ENCODE data around the gene GABRG3. TPM values are rescaled to one million over a fixed set of nuclear protein-coding genes. Genes with fewer than 3 reads are reported as not detected.
A peak's percentile ranks its signal among the peaks of the same experiment; 100 is the strongest.
"Not testable (repeated sequence)": the region's sequence is repeated elsewhere in the genome, so short reads cannot be mapped to it uniquely, and the experiment has no call there.

GABRG3 gene
- total RNA-seq, 1 donor from 2014 or later: not detected

DNA sequence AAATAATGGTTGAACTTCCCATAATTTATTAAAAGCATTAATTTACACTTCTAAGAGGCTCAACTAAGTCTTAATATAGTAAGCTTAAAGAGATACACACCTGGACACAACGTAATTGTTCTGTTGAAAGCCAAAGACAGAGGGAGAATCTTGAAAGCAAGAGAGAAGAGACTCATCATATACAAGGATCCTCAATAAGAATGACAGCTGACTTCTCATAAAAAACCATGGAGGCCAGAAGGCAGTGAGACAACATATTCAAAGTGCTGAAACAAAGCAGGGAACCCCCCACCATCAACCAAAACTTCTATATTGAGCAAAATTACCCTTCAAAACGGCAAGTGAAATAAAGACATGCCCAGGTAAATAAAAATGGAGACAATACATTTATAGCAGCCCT, 16.6 kb upstream of the GABRG3 start:
- Mint-ChIP-seq H3K9me3 (peaks cover 21% of the 10 kb centered on the region), H3K4me3 (ENCODE audit: low read depth) (no peak overlapping the region), H3K27me3 (ENCODE audit: low read depth) (no peaks in the 10 kb centered on the region), H3K36me3 (ENCODE audit: low read depth) (no peaks in the 10 kb centered on the region), H3K4me1 (ENCODE audit: low read depth) (no peaks in the 10 kb centered on the region), H3K27ac (no peak overlapping the region)
- intact Hi-C loops (cut with micrococcal nuclease): no loop called here
- no peak for DNase-seq (ENCODE audit: low spot score)

GRCh38 chr15:26967719-26968269, 3.2 kb upstream of the GABRG3 start:
- Mint-ChIP-seq H3K36me3 (ENCODE audit: low read depth) (no peaks in the 10 kb centered on the region), H3K4me1 (ENCODE audit: low read depth) (no peaks in the 10 kb centered on the region), H3K4me3 (ENCODE audit: low read depth) (no peak overlapping the region), H3K27ac (no peak overlapping the region), H3K9me3 (no peaks in the 10 kb centered on the region), H3K27me3 (ENCODE audit: low read depth) (no peaks in the 10 kb centered on the region)
- intact Hi-C loops (cut with micrococcal nuclease): no loop called here
- no peak for DNase-seq (ENCODE audit: low spot score)

DNA sequence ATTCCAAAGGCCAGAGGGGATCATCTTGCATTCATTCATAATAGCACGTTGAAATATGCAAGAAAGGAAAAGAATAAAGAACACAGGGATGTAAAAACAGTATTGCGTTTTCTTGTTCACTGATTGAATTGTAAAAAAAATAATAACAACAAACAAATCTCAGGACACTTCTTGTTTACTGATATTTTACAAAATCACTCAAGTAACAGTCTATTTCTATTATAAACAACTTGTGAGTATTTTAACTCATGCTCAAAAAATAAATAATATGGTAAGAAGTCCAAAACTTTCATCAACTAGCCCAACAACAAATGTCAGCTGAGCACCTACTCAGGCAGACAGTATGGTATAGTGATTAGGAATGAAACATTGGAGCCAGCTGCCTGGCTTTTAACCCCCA, 2.2 kb upstream of the GABRG3 start:
- no peak for DNase-seq (ENCODE audit: low spot score)
- no peak overlapping the region for H3K27ac Mint-ChIP-seq
- no peaks in the 10 kb centered on the region for H3K36me3 Mint-ChIP-seq (ENCODE audit: low read depth)
- no peak overlapping the region for H3K4me3 Mint-ChIP-seq (ENCODE audit: low read depth)
- no peaks in the 10 kb centered on the region for H3K27me3 Mint-ChIP-seq (ENCODE audit: low read depth)
- H3K4me1 Mint-ChIP-seq (ENCODE audit: low read depth): no peaks in the 10 kb centered on the region
- no peaks in the 10 kb centered on the region for H3K9me3 Mint-ChIP-seq
- intact Hi-C loops (cut with micrococcal nuclease): no loop called here

GRCh38 chr15:26971271-26972018, 464 bp downstream of the GABRG3 start:
- Mint-ChIP-seq H3K9me3 (no peaks in the 10 kb centered on the region), H3K4me1 (ENCODE audit: low read depth) (no peaks in the 10 kb centered on the region), H3K27me3 (ENCODE audit: low read depth) (no peaks in the 10 kb centered on the region), H3K4me3 (ENCODE audit: low read depth) (no peak overlapping the region), H3K36me3 (ENCODE audit: low read depth) (no peaks in the 10 kb centered on the region), H3K27ac (no peak overlapping the region)
- intact Hi-C loops (cut with micrococcal nuclease): no loop called here
- no peak for DNase-seq (ENCODE audit: low spot score)

DNA sequence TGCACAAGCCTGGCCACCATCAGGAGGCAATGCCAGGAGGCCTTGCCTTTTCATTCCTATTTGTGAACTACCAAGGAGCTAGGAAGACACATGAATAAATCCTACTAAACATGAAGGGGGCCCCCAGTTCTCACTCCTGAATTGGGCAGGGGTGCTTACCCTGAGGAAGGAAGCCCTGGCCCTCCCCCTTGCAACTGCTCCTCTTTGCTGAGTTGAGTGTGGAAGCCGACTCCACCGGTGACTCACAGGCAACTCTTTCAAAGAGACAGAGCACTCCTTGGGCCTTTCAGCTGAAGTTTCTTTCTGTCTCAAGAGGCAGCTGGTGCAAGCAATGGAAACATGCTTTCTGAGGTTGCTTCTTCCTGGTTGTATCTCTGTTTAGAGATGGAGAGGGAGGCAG, 1.7 kb downstream of the GABRG3 start:
- Mint-ChIP-seq H3K4me3 (ENCODE audit: low read depth) (no peak overlapping the region), H3K4me1 (ENCODE audit: low read depth) (no peaks in the 10 kb centered on the region), H3K27ac (no peak overlapping the region), H3K36me3 (ENCODE audit: low read depth) (no peaks in the 10 kb centered on the region), H3K27me3 (ENCODE audit: low read depth) (no peaks in the 10 kb centered on the region), H3K9me3 (no peaks in the 10 kb centered on the region)
- no peak for DNase-seq (ENCODE audit: low spot score)
- intact Hi-C loops (cut with micrococcal nuclease): no loop called here

DNA sequence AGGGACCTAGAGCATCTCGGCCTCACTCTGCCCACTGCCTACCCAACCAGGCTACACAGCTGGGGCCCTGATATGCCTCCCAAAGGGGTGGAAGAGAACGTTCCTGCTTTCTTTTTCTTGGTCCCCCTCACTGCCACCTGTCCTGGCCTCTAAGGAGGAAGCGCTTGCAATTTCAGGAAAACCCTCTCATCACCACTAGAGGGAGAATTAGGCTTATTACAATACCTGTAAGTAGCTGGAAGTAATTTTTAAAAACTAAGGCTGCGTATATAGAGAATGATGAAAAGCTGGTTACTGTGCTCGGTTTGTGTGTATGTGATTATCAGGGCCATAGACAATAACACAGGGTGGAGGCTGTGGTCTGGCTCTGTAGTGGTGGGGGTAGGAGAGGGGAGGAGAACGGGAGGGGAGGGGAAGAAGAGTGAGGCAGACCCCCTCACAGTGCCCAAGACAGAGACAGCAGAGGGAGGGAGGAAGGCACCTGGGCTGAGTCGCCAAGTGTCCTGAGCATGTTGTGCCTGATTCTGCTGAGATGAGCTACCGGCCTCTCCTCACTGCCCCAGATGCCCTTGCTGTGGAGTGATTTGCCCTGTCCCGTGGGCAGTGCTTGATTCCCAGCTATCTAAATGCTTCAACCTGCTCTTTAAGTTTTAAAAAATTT, 3.3 kb downstream of the GABRG3 start:
- no peak overlapping the region for H3K4me3 Mint-ChIP-seq (ENCODE audit: low read depth)
- no peak for DNase-seq (ENCODE audit: low spot score)
- no peaks in the 10 kb centered on the region for H3K4me1 Mint-ChIP-seq (ENCODE audit: low read depth)
- H3K27ac Mint-ChIP-seq: no peak overlapping the region
- no peaks in the 10 kb centered on the region for H3K9me3 Mint-ChIP-seq
- no peaks in the 10 kb centered on the region for H3K36me3 Mint-ChIP-seq (ENCODE audit: low read depth)
- intact Hi-C loops (cut with micrococcal nuclease): no loop called here
- H3K27me3 Mint-ChIP-seq (ENCODE audit: low read depth): no peaks in the 10 kb centered on the region

DNA sequence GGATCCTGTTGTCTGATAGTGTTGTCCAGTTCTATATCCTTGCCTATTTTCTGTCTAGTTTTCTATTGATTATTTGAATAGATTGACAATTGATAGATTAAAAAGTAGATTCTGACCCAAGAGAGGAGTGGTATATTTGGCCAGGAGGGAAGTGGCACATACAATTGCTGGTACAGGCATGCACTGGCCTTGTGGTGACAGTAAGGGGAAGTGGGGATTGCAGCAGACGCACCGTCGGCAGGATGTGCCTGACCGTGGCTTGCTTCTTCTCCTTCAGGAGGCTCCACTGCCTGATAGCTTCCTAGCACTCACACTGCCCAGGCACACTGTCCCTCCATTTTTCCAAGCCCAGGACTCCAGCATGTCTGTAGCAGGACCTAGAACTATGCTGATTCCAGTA, 10.5 kb downstream of the GABRG3 start:
- no peaks in the 10 kb centered on the region for H3K4me1 Mint-ChIP-seq (ENCODE audit: low read depth)
- no peak overlapping the region for H3K4me3 Mint-ChIP-seq (ENCODE audit: low read depth)
- H3K27ac Mint-ChIP-seq: no peak overlapping the region
- H3K27me3 Mint-ChIP-seq (ENCODE audit: low read depth): no peaks in the 10 kb centered on the region
- intact Hi-C loops (cut with micrococcal nuclease): no loop called here
- peaks cover 3% of the 10 kb centered on the region for H3K9me3 Mint-ChIP-seq
- no peak for DNase-seq (ENCODE audit: low spot score)
- H3K36me3 Mint-ChIP-seq (ENCODE audit: low read depth): no peaks in the 10 kb centered on the region

- H3K36me3 Mint-ChIP-seq (ENCODE audit: low read depth): no peaks in the 10 kb centered on the region
- H3K27me3 Mint-ChIP-seq (ENCODE audit: low read depth): no peaks in the 10 kb centered on the region
- no peak overlapping the region for H3K27ac Mint-ChIP-seq
- peaks cover 7% of the 10 kb centered on the region for H3K9me3 Mint-ChIP-seq
- no peak overlapping the region for H3K4me3 Mint-ChIP-seq (ENCODE audit: low read depth)
- DNase-seq (ENCODE audit: low spot score): no peak
- intact Hi-C loops (cut with micrococcal nuclease): no loop called here
- H3K4me1 Mint-ChIP-seq (ENCODE audit: low read depth): no peaks in the 10 kb centered on the region
Observed at GRCh38 chr15:26983822-26984221, 12.8 kb downstream of the GABRG3 start.

DNA sequence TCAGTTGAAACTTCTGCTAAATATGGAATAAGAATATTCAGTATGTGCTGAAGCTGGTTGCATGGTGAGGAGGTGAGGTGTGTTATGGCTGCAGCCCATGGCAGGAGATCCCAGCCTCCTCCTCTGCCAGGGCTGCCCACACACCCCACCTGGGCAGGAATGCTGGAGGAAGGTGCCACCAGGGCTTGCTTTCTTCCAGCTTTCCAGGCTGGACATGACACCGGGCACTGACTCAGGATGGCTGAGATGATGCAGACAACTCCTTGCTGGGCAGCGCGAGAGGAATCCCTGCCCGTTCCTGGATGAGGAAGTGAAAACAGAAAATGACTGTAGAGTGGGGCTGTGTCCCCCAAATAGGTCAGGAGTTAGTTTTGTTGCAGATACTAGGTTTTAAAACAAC, 14.1 kb downstream of the GABRG3 start:
- Mint-ChIP-seq H3K27me3 (ENCODE audit: low read depth) (no peaks in the 10 kb centered on the region), H3K27ac (no peak overlapping the region), H3K36me3 (ENCODE audit: low read depth) (no peaks in the 10 kb centered on the region), H3K9me3 (peaks cover 7% of the 10 kb centered on the region), H3K4me3 (ENCODE audit: low read depth) (no peak overlapping the region), H3K4me1 (ENCODE audit: low read depth) (no peaks in the 10 kb centered on the region)
- DNase-seq (ENCODE audit: low spot score): no peak
- intact Hi-C loops (cut with micrococcal nuclease): no loop called here

DNA sequence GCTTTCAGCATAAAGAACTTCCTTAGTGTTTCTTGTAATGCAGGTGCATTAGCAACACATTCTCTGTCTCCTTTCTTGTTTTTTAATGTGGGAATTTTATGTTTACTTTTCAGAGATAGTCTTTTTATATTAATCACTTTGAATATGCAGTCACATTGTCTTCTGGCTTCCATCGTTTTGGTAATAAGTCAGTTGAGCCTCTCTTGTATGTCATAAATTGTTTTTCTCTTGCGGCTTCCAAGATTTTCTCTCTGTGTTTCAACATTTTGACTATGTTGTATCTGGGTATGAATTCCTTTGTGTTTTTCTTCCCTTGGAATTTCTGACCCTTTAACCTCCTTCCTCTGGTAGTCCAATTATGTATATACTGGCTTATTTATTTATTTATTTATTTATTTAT, 25.3 kb downstream of the GABRG3 start:
- intact Hi-C loops (cut with micrococcal nuclease): no loop called here
- no peak overlapping the region for H3K4me3 Mint-ChIP-seq (ENCODE audit: low read depth)
- DNase-seq (ENCODE audit: low spot score): no peak
- no peak overlapping the region for H3K27ac Mint-ChIP-seq
- H3K4me1 Mint-ChIP-seq (ENCODE audit: low read depth): no peaks in the 10 kb centered on the region
- no peaks in the 10 kb centered on the region for H3K36me3 Mint-ChIP-seq (ENCODE audit: low read depth)
- peaks cover 49% of the 10 kb centered on the region for H3K9me3 Mint-ChIP-seq
- no peaks in the 10 kb centered on the region for H3K27me3 Mint-ChIP-seq (ENCODE audit: low read depth)

GRCh38 chr15:27003003-27003402, 32.0 kb downstream of the GABRG3 start:
- H3K27ac Mint-ChIP-seq; DNase-seq (ENCODE audit: low spot score); H3K4me1 Mint-ChIP-seq (ENCODE audit: low read depth); H3K36me3 Mint-ChIP-seq (ENCODE audit: low read depth); H3K27me3 Mint-ChIP-seq (ENCODE audit: low read depth); intact Hi-C loops (cut with micrococcal nuclease); H3K4me3 Mint-ChIP-seq (ENCODE audit: low read depth): not testable (repeated sequence)
- H3K9me3 Mint-ChIP-seq: peaks cover 18% of the 10 kb centered on the region

- DNase-seq (ENCODE audit: low spot score); H3K4me3 Mint-ChIP-seq (ENCODE audit: low read depth); H3K4me1 Mint-ChIP-seq (ENCODE audit: low read depth); H3K27ac Mint-ChIP-seq; intact Hi-C loops (cut with micrococcal nuclease); H3K27me3 Mint-ChIP-seq (ENCODE audit: low read depth); H3K36me3 Mint-ChIP-seq (ENCODE audit: low read depth): not testable (repeated sequence)
- H3K9me3 Mint-ChIP-seq: peaks cover 17% of the 10 kb centered on the region
Observed at GRCh38 chr15:27004226-27004625, 33.2 kb downstream of the GABRG3 start.

DNA sequence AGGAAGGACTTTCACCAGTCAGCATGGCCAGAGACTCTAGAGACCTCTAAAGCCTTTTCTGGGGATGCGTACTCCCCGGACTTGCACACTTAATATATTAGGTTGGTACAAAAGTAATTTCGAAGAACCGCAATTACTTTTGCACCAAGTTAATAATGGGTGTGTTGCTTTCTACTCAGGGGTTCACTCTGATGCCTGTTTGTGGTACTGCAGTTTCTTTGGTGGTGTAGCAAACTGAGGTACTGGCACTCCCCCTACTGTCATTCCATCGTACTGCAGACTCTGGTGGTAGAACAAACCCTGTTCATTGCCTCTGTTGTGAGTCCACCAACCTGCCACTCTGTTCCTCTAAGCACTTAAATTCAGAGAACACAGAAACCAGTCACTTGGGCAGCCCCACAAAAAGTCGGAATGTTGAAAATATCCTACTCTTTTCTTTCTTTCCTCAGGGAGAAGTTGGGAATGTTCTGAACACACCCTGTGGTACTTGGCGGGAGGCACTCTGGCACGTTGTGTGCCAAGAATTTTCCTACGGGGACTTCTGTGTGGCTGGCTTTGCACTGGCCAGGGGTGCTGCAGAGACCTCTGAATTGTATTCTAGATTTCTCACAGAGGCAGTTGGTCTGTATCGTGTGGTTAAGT, 46.3 kb downstream of the GABRG3 start:
- Mint-ChIP-seq H3K27me3 (ENCODE audit: low read depth) (no peaks in the 10 kb centered on the region), H3K36me3 (ENCODE audit: low read depth) (no peaks in the 10 kb centered on the region), H3K4me3 (ENCODE audit: low read depth) (no peak overlapping the region), H3K27ac (no peak overlapping the region), H3K4me1 (ENCODE audit: low read depth) (no peaks in the 10 kb centered on the region), H3K9me3 (peaks cover 3% of the 10 kb centered on the region)
- DNase-seq (ENCODE audit: low spot score): peak; percentile 16
- intact Hi-C loops (cut with micrococcal nuclease): no loop called here

Data from activated T-helper 2 cell treated with anti-CD3 and anti-CD28 coated beads, Interferon-gamma antibody, Interleukin-2, Interleukin-4, amounts not matched to agents 10 μg/mL and 5 μg/mL and 100 μg/mL, durations not matched to agents 14 hours and 24 hours and 36 hours (primary cell).